Stomach smooth muscle (tissue), 2 donors: ENCODE data around the gene ZNF136.

Experiments used
- H3K27ac ChIP-seq: one replicate; pipeline ENCODE4 v1.7.0; 2013; ENCODE audit warnings: mild to moderate bottlenecking, low read length, inconsistent platforms
- H3K27me3 ChIP-seq, 2 donors: one replicate each; pipeline ENCODE4 v1.7.0; 2013; ENCODE audit warnings: low read length in 2 of 2; ENCODE audit not compliant: insufficient read depth in 2 of 2, control insufficient read depth in 1 of 2
- H3K36me3 ChIP-seq, 2 donors: one replicate each; pipeline ENCODE4 v1.7.0; 2013; ENCODE audit warnings: low read length in 2 of 2; ENCODE audit not compliant: control insufficient read depth in 2 of 2, insufficient read depth in 2 of 2
- H3K4me1 ChIP-seq: one replicate; pipeline ENCODE4 v1.7.0; 2013; ENCODE audit warnings: low read length; ENCODE audit not compliant: control insufficient read depth, insufficient read depth
- H3K4me3 ChIP-seq, 2 donors: one replicate each; pipeline ENCODE4 v1.7.0; 2013; ENCODE audit warnings: low read length in 2 of 2
- H3K9ac ChIP-seq, 2 donors: one replicate each; pipeline ENCODE4 v1.7.0; 2013; ENCODE audit warnings: low read length in 2 of 2, mild to moderate bottlenecking in 1 of 2
- H3K9me3 ChIP-seq, 2 donors: one replicate each; pipeline ENCODE4 v1.7.0; 2013; ENCODE audit warnings: low read length in 2 of 2; ENCODE audit not compliant: control insufficient read depth in 2 of 2
- donor health status: healthy.
- donor health status: Pancreatic carcinoma.

The ZNF136 gene

GRCh38 chr19:12230751-12231733 is 68.1 kb downstream of the ZNF136 start:
- Histone ChIP-seq H3K4me1 (no peaks in the 10 kb centered on the region), H3K27ac (no peak overlapping the region), H3K9me3 (no peaks in the 10 kb centered on the region), H3K4me3 (no peak overlapping the region), H3K36me3 (peaks cover 12 to 13% of the 10 kb centered on the region in 2 donors), H3K9ac (no peak overlapping the region), H3K27me3 (no peaks in the 10 kb centered on the region)

GRCh38 chr19:12232961-12233360 is 70.1 kb downstream of the ZNF136 start:
- no peaks in the 10 kb centered on the region for H3K4me1 ChIP-seq
- H3K4me3 ChIP-seq: no peak overlapping the region
- peaks cover 13 to 15% of the 10 kb centered on the region in 2 donors for H3K36me3 ChIP-seq
- no peaks in the 10 kb centered on the region for H3K9me3 ChIP-seq
- H3K27ac ChIP-seq: no peak overlapping the region
- H3K9ac ChIP-seq: no peak overlapping the region
- H3K27me3 ChIP-seq: no peaks in the 10 kb centered on the region

GRCh38 chr19:12237143-12237839 is 74.4 kb downstream of the ZNF136 start:
- Histone ChIP-seq H3K9ac (no peak overlapping the region), H3K9me3 (no peaks in the 10 kb centered on the region), H3K27me3 (no peaks in the 10 kb centered on the region), H3K36me3 (peaks cover 5 to 17% of the 10 kb centered on the region in 2 donors), H3K27ac (no peak overlapping the region), H3K4me1 (no peaks in the 10 kb centered on the region), H3K4me3 (no peak overlapping the region)
